Neutrophil (primary cell): ENCODE results near the gene SRP9.

Source experiments
- H3K27ac ChIP-seq: fragments of 200-600 bp; sonication (generic); 2 replicates; pipeline ENCODE4 v1.5.1; 2016; ENCODE audit warnings: mild to moderate bottlenecking, moderate library complexity
- H3K27me3 ChIP-seq: fragments of 200-600 bp; sonication (generic); 2 replicates; pipeline ENCODE4 v1.6.0; 2016; ENCODE audit warnings: mild to moderate bottlenecking
- H3K36me3 ChIP-seq: fragments of 200-600 bp; sonication (generic); 2 replicates; pipeline ENCODE4 v1.5.1; 2017
- H3K4me1 ChIP-seq, 2 experiments: fragments of 200-600 bp in 1 of 2; sonication (generic) in 1 of 2; 1 replicate in 1 of 2; 2 replicates in 1 of 2; pipeline versions ENCODE4 v1.5.1 to v1.6.1; 2013 to 2016; ENCODE audit warnings: low read depth in 1 of 2, low read length in 1 of 2, mild to moderate bottlenecking in 1 of 2, moderate library complexity in 1 of 2; ENCODE audit not compliant: control insufficient read depth in 1 of 2, insufficient read depth in 1 of 2
- H3K4me3 ChIP-seq, 2 experiments: fragments of 200-600 bp in 1 of 2; sonication (generic) in 1 of 2; 1 replicate in 1 of 2; 2 replicates in 1 of 2; pipeline ENCODE4 v1.5.1; 2013 to 2016; ENCODE audit warnings: low read depth in 1 of 2, low read length in 1 of 2, mild to moderate bottlenecking in 1 of 2, moderate library complexity in 1 of 2
- H3K9me3 ChIP-seq: fragments of 200-600 bp; sonication (generic); 2 replicates; pipeline ENCODE4 v1.5.1; 2016
- CTCF ChIP-seq: fragments of 200-600 bp; sonication (generic); IDR thresholded peaks from 2 replicates; pipeline ENCODE4 v1.5.1; 2016; ENCODE audit warnings: antibody characterized with exemption

Gene SRP9

DNA sequence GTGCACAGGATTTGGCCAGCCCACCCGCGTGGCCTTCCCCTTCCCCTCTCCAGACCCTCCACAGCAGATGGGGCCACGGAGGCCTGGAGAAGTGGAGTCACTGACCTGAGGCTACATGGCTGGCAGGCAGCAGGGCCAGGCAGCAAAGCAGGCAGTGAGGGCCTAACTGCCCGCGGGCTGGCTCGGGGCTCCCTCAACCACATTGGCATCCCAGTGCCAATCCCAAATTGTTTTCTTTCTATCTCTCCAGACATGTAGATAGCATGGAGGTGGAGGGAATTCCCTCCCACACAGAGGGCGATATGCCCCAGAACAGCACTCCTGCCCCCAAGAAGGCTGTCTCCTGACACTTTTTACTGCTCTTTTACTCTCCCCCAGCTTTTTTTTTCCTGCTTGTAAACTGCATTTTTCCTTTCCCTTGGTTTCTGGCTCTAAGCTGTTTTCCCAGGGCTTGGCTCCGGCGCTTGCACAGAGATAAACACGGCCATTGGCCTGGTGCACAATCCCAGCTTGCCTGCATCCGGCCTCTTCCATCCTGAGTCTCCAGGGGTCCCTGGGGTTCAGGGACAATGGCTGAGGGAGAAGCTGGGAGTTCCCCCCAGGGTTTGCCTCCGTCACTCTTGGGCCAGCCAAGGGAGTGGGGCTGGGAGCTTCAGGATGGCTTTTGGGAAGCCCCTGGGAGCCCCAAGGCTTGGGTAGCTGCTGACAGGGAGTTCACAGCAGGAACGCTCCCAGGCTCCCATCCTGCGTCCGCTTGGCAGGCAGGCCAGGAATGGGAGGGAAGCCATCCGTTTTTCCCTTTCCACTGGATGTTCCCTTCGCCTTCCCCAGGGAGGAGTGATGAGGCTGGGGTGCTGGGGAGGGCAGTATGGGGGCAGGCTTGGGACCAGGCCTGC lies 39.3 kb downstream of the SRP9 start:
- Histone ChIP-seq H3K4me3 (no peak overlapping the region), H3K9me3 (no peaks in the 10 kb centered on the region), H3K27ac (no peak overlapping the region), H3K4me1 (peaks cover 16 to 18% of the 10 kb centered on the region in 2 experiments), H3K27me3 (no peaks in the 10 kb centered on the region), H3K36me3 (no peaks in the 10 kb centered on the region)
- no peak for TF ChIP-seq CTCF

GRCh38 chr1:225817611-225818061 lies 40.0 kb downstream of the SRP9 start:
- Histone ChIP-seq H3K27ac (no peak overlapping the region), H3K27me3 (no peaks in the 10 kb centered on the region), H3K9me3 (no peaks in the 10 kb centered on the region), H3K4me1 (peaks cover 16 to 18% of the 10 kb centered on the region in 2 experiments), H3K4me3 (no peak overlapping the region), H3K36me3 (no peaks in the 10 kb centered on the region)
- TF ChIP-seq CTCF: no peak

DNA sequence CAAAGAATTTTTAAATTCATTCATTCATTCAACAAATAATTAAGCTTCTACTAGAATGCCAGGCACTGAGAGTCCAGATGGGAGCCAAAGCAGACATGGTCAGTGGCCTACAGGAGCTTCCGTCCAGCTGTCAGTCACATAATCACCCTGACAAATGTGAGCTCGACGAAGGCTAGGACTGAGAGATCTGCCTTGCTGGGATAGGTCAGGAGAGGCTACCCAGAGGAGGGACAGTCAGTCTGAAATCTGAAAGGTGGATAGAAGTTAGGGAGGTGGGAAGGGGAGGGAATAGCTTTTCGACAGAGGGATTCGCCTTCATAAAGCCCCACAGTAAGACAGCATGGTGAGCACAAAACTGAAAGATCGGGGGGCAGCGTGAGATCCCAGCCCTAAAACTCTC lies 40.6 kb downstream of the SRP9 start:
- no peak for TF ChIP-seq CTCF
- no peaks in the 10 kb centered on the region for H3K36me3 ChIP-seq

DNA sequence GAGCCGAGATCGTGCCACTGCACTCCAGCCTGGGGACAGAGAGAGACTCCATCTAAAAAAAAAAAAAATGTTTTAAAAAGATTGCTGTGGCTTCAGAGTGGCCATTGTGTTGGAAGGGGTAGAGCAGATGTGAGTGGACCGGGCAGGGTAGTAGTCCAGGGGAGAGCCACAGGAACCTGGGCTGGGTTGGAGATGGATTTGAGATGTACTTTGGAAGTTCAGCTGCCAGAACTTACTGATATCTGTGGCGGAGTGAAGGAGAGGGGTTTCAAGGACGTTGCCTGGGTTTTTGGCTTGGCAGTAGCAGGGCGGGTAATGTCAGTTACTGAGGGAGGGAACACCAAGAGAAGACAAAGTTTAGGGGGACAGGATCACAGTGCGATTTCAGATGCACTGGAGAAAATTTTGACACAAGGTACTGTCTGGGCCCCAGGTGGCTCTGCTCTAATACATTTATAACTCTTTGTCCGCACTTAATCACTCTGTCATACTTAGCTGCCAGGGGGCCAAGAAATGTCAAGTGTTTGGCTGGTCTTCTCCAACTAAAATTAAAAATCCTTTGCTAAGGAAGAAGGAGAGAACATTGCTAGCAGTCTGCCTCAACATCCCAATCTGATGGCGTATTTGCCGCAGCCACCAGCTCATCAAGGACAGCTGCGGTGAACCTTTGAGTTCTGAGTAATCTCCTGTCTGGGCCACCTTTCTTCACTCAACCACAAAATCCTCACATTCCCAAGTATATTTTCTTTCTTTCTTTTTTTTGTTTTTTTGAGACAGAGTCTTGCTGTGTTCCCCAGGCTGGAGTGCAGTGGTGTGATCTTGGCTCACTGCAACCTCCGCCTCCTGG lies 41.9 kb downstream of the SRP9 start:
- no peak overlapping the region for H3K27ac ChIP-seq
- no peaks in the 10 kb centered on the region for H3K9me3 ChIP-seq
- no peaks in the 10 kb centered on the region for H3K36me3 ChIP-seq
- H3K4me3 ChIP-seq: no peak overlapping the region
- peaks cover 1 to 2% of the 10 kb centered on the region in 2 experiments for H3K4me1 ChIP-seq
- no peak for TF ChIP-seq CTCF
- no peaks in the 10 kb centered on the region for H3K27me3 ChIP-seq

More for the DNA sequence above, 40.6 kb downstream of the SRP9 start:
- H3K27ac ChIP-seq: no peak overlapping the region
- H3K4me1 ChIP-seq: peaks cover 15% of the 10 kb centered on the region in 2 experiments
- no peak overlapping the region for H3K4me3 ChIP-seq
- no peaks in the 10 kb centered on the region for H3K27me3 ChIP-seq
- no peaks in the 10 kb centered on the region for H3K9me3 ChIP-seq

DNA sequence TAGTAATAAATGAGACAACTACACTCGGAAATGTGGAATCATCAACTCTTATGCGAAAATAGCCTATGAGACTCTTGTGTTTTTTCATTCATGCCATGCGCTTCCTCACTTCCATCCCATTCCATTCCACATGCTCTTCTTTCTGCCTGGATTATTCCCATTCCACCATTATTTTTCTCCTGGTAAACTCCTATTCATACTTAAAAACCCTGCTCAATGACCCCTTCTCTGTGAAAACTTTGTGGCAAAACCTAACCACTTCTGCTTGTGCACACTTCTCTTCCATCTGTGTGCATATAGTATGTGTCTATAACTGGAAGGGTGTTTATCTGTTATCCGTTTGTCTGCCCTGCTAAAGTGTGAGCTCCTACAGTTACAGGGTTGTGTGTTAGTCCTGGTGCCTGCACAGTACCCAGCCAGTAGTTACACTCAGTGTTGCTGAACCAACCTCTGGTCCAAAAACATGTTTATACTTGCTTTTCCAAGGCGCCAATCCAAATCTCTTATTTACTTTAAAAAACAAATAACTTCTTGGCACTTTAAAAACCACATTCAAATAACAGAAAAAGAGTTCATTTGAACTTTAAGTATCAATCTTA lies 43.0 kb downstream of the SRP9 start:
- Histone ChIP-seq H3K27me3 (no peaks in the 10 kb centered on the region), H3K4me1 (no peaks in the 10 kb centered on the region), H3K27ac (no peak overlapping the region), H3K9me3 (no peaks in the 10 kb centered on the region), H3K36me3 (no peaks in the 10 kb centered on the region), H3K4me3 (no peak overlapping the region)
- no peak for TF ChIP-seq CTCF
